GM23248 (cell line): Measurements from ENCODE around the gene ARHGEF1.

Experiments
- EZH2 ChIP-seq: fragments of 200-600 bp; sonication (generic); IDR thresholded peaks from 2 replicates; pipeline ENCODE4 v1.6.1; 2018; ENCODE audit warnings: antibody characterized with exemption, mild to moderate bottlenecking; ENCODE audit not compliant: insufficient read depth, poor library complexity, severe bottlenecking
- EZH2phosphoT487 ChIP-seq: fragments of 200-600 bp; sonication (generic); IDR thresholded peaks from 2 replicates; pipeline ENCODE4 v1.6.1; 2018; ENCODE audit warnings: antibody characterized with exemption, moderate library complexity, mild to moderate bottlenecking, low read depth; ENCODE audit not compliant: insufficient read depth

DNA sequence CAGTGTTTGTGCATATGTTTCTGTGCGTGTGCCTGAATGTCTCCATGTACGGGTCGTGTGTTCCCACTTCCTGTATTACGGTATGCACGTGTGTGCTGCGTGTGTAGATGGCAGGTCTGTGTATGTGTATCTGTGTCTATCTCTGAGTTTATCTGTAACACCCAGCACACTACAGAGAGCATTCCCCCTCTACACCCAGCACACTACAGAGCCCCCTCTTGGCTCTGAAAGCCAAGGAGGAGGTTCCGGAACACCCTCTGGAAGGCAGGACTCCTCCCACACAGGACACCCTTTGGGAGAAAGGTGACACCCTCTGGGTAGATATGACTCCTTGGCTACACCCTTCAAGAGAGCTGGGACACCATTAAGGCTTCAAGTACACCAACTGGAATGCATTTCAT is 47.3 kb downstream of the ARHGEF1 start:
- TF ChIP-seq EZH2 (no peak), EZH2phosphoT487 (no peak)
